Activated naive CD8-positive, alpha-beta T cell treated with anti-CD3 and anti-CD28 coated beads, Interleukin-2, amount 50 U/mL, for 24 hours (primary cell): ENCODE results near the gene LY6G6F.
A peak's percentile ranks its signal among the peaks of the same experiment; 100 is the strongest.

Experiments
- ATAC-seq: fragments of 150-1000 bp; cut with Tn5 transposase; one replicate; pipeline ENCODE4 v1.10.0; 2021
- DNase-seq: peaks from one replicate; pipeline ENCODE4 v3.0.0; 2021
- H3K27ac Mint-ChIP-seq: one replicate; pipeline ENCODE4 v1.8.0; 2021; ENCODE audit warnings: mild to moderate bottlenecking, mixed read lengths
- H3K27me3 Mint-ChIP-seq: one replicate; pipeline ENCODE4 v1.8.0; 2021; ENCODE audit warnings: mixed read lengths
- H3K36me3 Mint-ChIP-seq: one replicate; pipeline ENCODE4 v1.8.0; 2021; ENCODE audit warnings: low read depth, mixed read lengths
- H3K4me1 Mint-ChIP-seq: one replicate; pipeline ENCODE4 v1.8.0; 2021; ENCODE audit warnings: mixed read lengths
- H3K4me3 Mint-ChIP-seq: one replicate; pipeline ENCODE4 v1.8.0; 2021; ENCODE audit warnings: mild to moderate bottlenecking, moderate library complexity, mixed read lengths
- H3K9me3 Mint-ChIP-seq: one replicate; pipeline ENCODE4 v1.8.0; 2021; ENCODE audit warnings: mixed read lengths

The LY6G6F gene

GRCh38 chr6:31719001-31719400 lies 12.3 kb downstream of the LY6G6F start:
- Mint-ChIP-seq H3K27me3 (no peaks in the 10 kb centered on the region), H3K9me3 (no peaks in the 10 kb centered on the region), H3K36me3 (no peaks in the 10 kb centered on the region), H3K4me1 (peaks cover 7% of the 10 kb centered on the region), H3K4me3 (no peak overlapping the region), H3K27ac (no peak overlapping the region)
- no peak for DNase-seq
- no peak for ATAC-seq

GRCh38 chr6:31720196-31720770 lies 13.6 kb downstream of the LY6G6F start:
- DNase-seq (no peak), ATAC-seq (no peak)
- H3K27me3 Mint-ChIP-seq = no peaks in the 10 kb centered on the region
- no peak overlapping the region for H3K27ac Mint-ChIP-seq
- H3K36me3 Mint-ChIP-seq = no peaks in the 10 kb centered on the region
- peaks cover 7% of the 10 kb centered on the region for H3K4me1 Mint-ChIP-seq
- no peak overlapping the region for H3K4me3 Mint-ChIP-seq
- no peaks in the 10 kb centered on the region for H3K9me3 Mint-ChIP-seq

GRCh38 chr6:31721351-31722020 lies 14.8 kb downstream of the LY6G6F start, which contains the start of gene LY6G6C:
Gene LY6G6C, minus strand, starts transcription at chr6:31721746. Its CDS starts 67 bp downstream, at chr6:31721679.
- Mint-ChIP-seq H3K4me3 (no peak within 1 kb of the TSS), H3K27ac (no peak within 1 kb of the TSS), H3K4me1 (peaks cover 18% of the 10 kb centered on the region), H3K36me3 (peaks cover 4% of the 10 kb centered on the region), H3K9me3 (no peaks in the 10 kb centered on the region), H3K27me3 (no peaks in the 10 kb centered on the region)
- ATAC-seq = no peak
- DNase-seq = no peak

DNA sequence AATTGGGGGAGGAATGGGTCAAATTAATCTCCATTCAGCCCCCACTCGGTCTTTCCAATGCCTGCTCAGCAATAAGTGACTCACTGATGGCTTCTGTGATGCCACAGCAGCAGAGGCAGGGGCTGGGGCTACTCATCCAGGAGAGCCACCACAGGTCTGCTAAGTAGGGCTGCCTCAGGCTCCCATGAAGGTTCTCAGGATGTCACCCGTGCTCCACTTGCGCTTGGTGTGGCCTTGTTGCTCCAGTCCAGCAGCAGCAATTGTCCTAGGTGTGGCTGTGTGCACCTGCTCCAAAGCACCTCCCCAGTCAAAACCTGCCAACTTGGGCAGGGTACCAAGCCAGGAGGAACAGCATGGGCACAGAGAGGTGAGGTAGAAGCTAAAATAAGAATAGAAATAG lies 15.5 kb downstream of the LY6G6F start:
- Mint-ChIP-seq H3K27me3 (no peaks in the 10 kb centered on the region), H3K4me1 (peaks cover 24% of the 10 kb centered on the region), H3K27ac (no peak overlapping the region), H3K36me3 (peaks cover 4% of the 10 kb centered on the region), H3K4me3 (no peak overlapping the region), H3K9me3 (no peaks in the 10 kb centered on the region)
- peak; percentile 48 for ATAC-seq
- no peak for DNase-seq

DNA sequence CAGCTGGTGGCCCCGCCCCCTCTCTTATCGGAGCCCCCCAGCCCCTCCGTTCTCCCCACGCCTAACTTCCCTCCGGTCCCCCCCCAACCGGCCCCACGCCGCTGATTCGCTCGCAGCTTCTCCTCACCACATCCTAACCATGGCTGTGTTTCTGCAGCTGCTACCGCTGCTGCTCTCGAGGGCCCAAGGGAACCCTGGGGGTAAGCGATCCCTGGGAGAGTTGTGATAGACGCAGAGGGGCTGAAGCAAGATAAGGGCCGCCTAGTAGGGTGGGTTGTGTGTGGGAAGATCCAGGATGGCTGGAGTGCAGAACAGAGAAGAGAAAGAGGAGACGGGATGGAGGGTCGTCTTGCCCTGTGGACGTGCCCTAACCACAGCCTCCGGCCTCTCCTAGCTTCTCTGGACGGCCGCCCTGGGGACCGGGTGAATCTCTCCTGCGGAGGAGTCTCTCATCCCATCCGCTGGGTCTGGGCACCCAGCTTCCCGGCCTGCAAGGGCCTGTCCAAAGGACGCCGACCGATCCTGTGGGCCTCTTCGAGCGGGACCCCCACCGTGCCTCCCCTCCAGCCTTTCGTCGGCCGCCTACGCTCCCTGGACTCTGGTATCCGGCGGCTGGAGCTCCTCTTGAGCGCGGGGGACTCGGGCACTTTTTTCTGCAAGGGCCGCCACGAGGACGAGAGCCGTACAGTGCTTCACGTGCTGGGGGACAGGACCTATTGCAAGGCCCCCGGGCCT lies 16.7 kb downstream of the LY6G6F start, which contains the start of gene MPIG6B:
Gene MPIG6B (plus strand): TSS at position 129 of the 735 bp plus-strand sequence. CDS start 11 bp downstream, at position 140.
- no peaks in the 10 kb centered on the region for H3K9me3 Mint-ChIP-seq
- peaks cover 9% of the 10 kb centered on the region for H3K36me3 Mint-ChIP-seq
- DNase-seq (no peak), ATAC-seq (no peak)
- H3K27me3 Mint-ChIP-seq = no peaks in the 10 kb centered on the region
- no peak within 1 kb of the TSS for H3K27ac Mint-ChIP-seq
- H3K4me3 Mint-ChIP-seq = no peak within 1 kb of the TSS
- peaks cover 36% of the 10 kb centered on the region for H3K4me1 Mint-ChIP-seq

- Mint-ChIP-seq H3K27ac (no peak overlapping the region), H3K27me3 (no peaks in the 10 kb centered on the region), H3K9me3 (no peaks in the 10 kb centered on the region), H3K4me3 (no peak overlapping the region), H3K4me1 (peaks cover 42% of the 10 kb centered on the region), H3K36me3 (peaks cover 9% of the 10 kb centered on the region)
- DNase-seq (no peak), ATAC-seq (no peak)
These were observed 17.5 kb downstream of the LY6G6F start for GRCh38 chr6:31723980-31724691.

DNA sequence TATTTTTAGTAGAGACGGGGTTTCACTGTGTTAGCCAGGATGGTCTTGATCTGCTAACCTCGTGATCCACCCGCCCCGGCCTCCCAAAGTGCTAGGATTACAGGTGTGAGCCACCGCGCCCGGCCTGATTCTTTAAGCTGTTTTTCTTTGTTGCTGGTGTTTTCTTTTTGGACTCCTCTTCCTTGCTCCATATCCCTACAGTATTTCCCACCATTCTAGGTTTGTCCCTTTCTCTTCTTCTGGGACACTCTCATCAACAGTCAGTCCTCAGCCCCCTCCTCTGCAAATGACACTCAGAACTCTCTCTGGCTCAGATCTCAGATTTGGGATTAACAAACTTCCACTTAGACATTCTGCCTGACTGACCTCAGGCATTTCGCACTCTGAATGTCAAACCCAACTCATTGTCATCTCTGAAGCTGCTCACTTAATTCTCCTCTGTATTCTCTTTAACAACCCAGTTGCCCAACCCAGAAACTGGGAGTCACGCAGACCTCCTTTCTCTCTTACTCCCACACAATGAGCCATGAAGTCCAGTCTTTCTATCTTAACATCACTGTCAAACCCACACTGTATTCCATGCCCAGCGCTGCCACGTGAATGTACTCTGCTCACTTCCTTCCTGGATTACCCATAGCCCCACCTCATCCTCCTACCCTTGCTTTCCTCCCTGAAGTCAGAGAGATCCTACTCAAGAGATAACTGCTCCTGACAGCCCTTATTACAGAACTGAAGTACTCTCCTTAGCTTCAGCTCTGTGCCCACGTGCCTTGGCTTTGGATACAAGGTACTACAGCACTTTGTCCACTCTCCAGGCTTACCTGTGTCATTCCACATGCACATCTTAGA lies 19.1 kb downstream of the LY6G6F start:
- DNase-seq = no peak
- H3K36me3 Mint-ChIP-seq = peaks cover 14% of the 10 kb centered on the region
- H3K27ac Mint-ChIP-seq = peak overlapping the region; percentile 24
- ATAC-seq = no peak
- H3K4me1 Mint-ChIP-seq = peaks cover 55% of the 10 kb centered on the region
- H3K27me3 Mint-ChIP-seq = no peaks in the 10 kb centered on the region
- H3K9me3 Mint-ChIP-seq = no peaks in the 10 kb centered on the region
- no peak overlapping the region for H3K4me3 Mint-ChIP-seq

DNA sequence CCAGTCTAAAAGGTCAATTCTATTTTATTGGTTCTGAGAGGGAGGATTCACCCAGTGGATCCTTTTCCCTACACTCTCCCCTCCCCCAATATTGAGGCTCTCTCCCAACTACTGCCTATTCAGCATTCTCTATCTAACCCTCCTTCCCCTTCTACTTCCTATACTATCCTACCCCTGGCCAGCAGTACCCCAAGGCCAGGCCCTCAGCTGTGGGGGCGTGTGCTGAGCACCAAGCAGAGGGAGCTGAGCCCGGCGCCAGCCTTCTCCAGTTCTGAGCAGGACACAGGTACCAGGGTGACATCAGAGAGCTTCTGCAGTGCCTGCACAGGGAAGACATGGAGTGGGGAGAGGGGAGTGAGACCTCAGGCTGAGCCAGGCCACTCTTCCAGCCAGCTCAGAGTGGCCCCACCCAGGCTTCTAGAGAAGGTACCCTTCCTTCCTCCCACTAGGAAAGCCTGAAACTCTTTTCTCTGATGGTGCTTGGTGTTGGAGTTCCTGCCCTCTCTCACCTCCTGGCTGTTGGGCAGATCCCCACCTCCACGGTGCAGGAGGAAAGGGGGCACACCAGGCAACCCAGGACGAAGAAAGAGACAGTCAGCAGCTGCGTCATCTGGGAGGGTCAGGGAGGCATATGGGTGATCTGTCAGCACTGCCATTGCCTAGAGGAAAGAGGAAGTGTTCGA lies 20.5 kb downstream of the LY6G6F start:
- peaks cover 61% of the 10 kb centered on the region for H3K4me1 Mint-ChIP-seq
- DNase-seq (peak; percentile 42), ATAC-seq (peak; percentile 53)
- peaks cover 23% of the 10 kb centered on the region for H3K36me3 Mint-ChIP-seq
- H3K9me3 Mint-ChIP-seq = no peaks in the 10 kb centered on the region
- no peaks in the 10 kb centered on the region for H3K27me3 Mint-ChIP-seq
- H3K27ac Mint-ChIP-seq = peak overlapping the region; percentile 64
- peak overlapping the region; percentile 32 for H3K4me3 Mint-ChIP-seq

GRCh38 chr6:31727717-31728671 lies 21.3 kb downstream of the LY6G6F start:
- Mint-ChIP-seq H3K9me3 (no peaks in the 10 kb centered on the region), H3K27ac (peak overlapping the region; percentile 64), H3K4me1 (peaks cover 61% of the 10 kb centered on the region), H3K27me3 (no peaks in the 10 kb centered on the region), H3K36me3 (peaks cover 27% of the 10 kb centered on the region), H3K4me3 (peak overlapping the region; percentile 40)
- DNase-seq (no peak), ATAC-seq (peak; percentile 0)

DNA sequence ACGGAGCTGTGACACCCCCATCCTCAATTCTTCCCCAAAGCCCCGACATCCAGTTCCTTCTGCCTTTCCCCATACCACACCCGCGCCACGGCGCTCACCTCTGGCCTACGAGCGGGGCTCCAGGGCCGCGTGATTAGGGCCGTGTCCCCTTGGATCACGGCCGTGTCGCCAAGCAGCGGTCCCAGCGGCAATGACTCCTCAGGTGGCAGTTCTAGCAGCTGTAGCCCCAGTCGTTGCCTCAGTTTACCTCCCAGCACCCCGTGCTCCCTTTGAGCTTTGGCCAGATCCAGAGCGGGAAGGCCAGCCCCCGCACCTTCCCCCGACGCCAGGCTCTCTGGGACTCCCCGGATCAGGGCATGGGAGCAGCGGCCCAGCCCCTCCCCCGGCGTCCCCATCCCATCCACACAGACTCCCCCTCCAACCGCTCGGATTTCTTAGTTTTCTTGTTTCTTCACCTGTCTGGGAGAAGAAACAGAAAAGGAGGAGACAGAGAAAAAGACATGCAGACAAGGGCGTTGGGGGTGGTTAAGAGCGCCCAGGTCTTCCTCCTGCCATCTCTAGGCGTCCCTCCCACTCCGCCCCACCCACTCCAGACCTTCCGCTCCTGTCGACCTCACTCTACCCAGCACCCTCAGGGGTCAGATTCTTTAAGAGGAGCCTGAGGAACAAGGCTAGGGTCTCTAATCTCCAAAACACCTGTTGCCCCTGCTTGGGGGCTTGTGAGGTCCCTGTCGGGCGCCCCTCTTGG lies 22.3 kb downstream of the LY6G6F start, which contains the start of gene DDAH2:
Gene DDAH2 (minus strand): TSS at position 533 of the 748 bp plus-strand sequence. CDS start 138 bp downstream, at position 395.
- Mint-ChIP-seq H3K4me3 (peak within 1 kb of the TSS; percentile 82), H3K27ac (peak within 1 kb of the TSS; percentile 77), H3K4me1 (peaks cover 67% of the 10 kb centered on the region), H3K36me3 (peaks cover 37% of the 10 kb centered on the region), H3K27me3 (no peaks in the 10 kb centered on the region), H3K9me3 (no peaks in the 10 kb centered on the region)
- DNase-seq (no peak), ATAC-seq (peak; percentile 4)

DNA sequence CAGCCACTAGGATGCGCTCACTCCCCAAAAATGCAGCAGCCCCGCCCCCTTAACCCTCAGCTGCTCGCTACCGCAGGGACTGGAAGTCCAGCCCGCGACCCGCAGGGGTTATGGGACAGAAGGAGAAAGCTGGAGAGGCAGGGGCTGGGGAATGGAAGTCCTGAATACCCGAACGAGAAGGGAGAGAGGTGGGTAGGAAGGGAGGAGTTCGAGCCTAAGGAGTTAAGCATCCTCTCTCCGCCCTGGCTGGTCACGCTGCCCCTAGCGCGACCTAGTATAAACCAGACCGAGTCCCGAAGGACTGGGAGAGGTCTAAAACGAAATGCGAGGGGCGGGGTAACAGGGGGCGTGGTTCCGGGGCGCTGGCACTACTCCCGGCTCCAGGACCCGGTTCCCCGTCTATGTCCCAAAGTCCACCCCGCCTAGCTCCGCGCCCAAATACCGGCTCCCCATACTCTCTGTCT lies 22.9 kb downstream of the LY6G6F start:
- H3K27me3 Mint-ChIP-seq = no peaks in the 10 kb centered on the region
- DNase-seq (peak; percentile 82), ATAC-seq (peak; percentile 61)
- H3K4me1 Mint-ChIP-seq = peaks cover 73% of the 10 kb centered on the region
- H3K36me3 Mint-ChIP-seq = peaks cover 43% of the 10 kb centered on the region
- peak overlapping the region; percentile 82 for H3K4me3 Mint-ChIP-seq
- H3K9me3 Mint-ChIP-seq = no peaks in the 10 kb centered on the region
- H3K27ac Mint-ChIP-seq = peak overlapping the region; percentile 77
